CD1c-positive myeloid dendritic cell (primary cell): Measurements from ENCODE around the gene MSL3B.

ENCODE experiments used
- DNase-seq: peaks from one replicate; pipeline ENCODE4 v3.0.0-alpha.2; 2016; ENCODE audit errors: extremely low spot score

MSL3B gene

DNA sequence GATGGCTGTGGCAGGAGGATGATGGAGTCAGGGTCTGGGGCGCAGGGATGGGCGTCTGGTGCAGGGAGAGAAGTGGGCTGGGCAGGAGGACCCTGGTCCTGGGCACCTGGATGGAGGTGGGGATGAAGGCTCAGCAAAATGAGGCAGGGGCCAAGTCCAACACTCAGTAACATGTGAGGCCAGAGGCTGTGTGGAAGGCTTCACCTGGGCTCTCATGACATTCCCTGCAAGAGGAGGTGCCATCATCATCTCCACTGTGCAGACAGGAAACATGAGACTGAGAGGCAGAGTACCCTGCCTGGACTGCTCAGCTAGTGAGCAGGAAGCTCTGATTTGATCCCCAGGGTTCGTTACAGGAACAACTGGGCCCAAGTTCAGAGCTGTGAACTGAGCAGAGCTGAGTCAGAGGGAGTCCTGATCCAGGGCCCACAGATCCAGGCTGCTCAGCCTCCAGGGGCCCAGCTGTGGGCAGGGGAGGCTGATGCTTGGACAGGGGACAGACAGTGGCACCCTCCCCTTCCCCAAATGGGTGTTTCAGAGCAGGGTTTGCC lies 50.8 kb downstream of the MSL3B start:
- DNase-seq = no peak

GRCh38 chr2:233816771-233817170 lies 51.4 kb downstream of the MSL3B start:
- no peak for DNase-seq

DNA sequence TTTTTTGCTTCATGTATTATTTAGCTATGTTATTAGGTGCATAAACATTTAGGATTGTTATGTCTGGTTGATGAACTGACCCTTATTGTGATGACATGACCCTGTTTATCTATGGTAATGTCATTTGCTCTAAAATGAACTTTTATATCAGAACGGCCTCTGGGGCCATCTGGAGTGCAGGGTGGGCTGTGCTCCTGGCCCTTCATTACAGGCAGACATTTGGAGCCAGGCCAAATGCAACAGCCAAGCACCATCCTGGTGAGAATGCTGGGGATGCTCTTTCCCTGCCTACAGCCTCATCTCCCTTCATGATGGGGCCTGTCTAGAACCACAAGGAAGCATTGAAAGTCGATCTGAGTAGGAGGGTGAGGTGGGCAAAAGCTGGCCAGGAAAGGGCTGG lies 51.9 kb downstream of the MSL3B start:
- no peak for DNase-seq

GRCh38 chr2:233815861-233816260 lies 52.3 kb downstream of the MSL3B start:
- DNase-seq = no peak
